HepG2 (cell line): ENCODE data around the gene MEP1B. TPM values are rescaled to one million over a fixed set of nuclear protein-coding genes. Genes with fewer than 3 reads are reported as not detected.

ENCODE experiments used
- ATAC-seq: fragments of 200-7000 bp; cut with Tn5 transposase; 3 replicates; pipeline ENCODE4 v1.9.1; 2020; ENCODE audit warnings: mild to moderate bottlenecking, moderate library complexity
- BruUV-seq: library from RNA; stranded (reverse); fragments of 400-500 nt; replicated peaks from 2 replicates; lab custom pipeline; 2021; lab: Mats Ljungman, UMichigan
- CTCF ChIA-PET: fragments of 300-600 bp; formaldehyde crosslinking; extraction: SDS; loops from one replicate; lab custom pipeline; 2021; ENCODE audit warnings: low total read pairs, inconsistent platforms, low intra/inter-chr PET ratio; lab: Yijun Ruan, JAX
- POLR2A ChIA-PET: fragments of 350-600 bp; sonication (Branson Sonifier 250); formaldehyde crosslinking; loops from one replicate; lab custom pipeline; 2020; ENCODE audit warnings: antibody characterized with exemption, inconsistent platforms; lab: Yijun Ruan, JAX
- DNase-seq: peaks from one replicate; pipeline ENCODE4 v3.0.0-alpha.2; 2015; ENCODE audit warnings: low spot score
- FAIRE-seq: peaks from 3 replicates; lab custom pipeline; 2011; peaks lifted over from hg19 to GRCh38; lab: Jason Lieb, UNC
- H2AFZ ChIP-seq: one replicate; pipeline ENCODE4 v1.6.1; 2011; ENCODE audit warnings: low read length, inconsistent platforms
- H3K27ac ChIP-seq: fragments of 300-600 bp; 3 replicates; pipeline ENCODE4 v1.8.0; 2011; ENCODE audit warnings: mixed run types, mild to moderate bottlenecking, mixed read lengths, low read length, inconsistent platforms; ENCODE audit not compliant: insufficient read depth; ENCODE audit errors: extremely low read length
- H3K27me3 ChIP-seq, 2 experiments: fragments of 200-600 bp in 1 of 2; 2 replicates in 1 of 2; 3 replicates in 1 of 2; pipeline versions ENCODE4 v1.6.0 to v1.8.0; 2011; ENCODE audit warnings: low read length in 2 of 2, mild to moderate bottlenecking in 2 of 2, moderate library complexity in 2 of 2, inconsistent platforms in 1 of 2; ENCODE audit not compliant: insufficient read depth in 2 of 2, control insufficient read depth in 1 of 2
- H3K36me3 ChIP-seq, 2 experiments: fragments of 200-600 bp in 1 of 2; replicated peaks in 1 of 2; 2 replicates in 1 of 2; 3 replicates in 1 of 2; pipeline versions ENCODE4 v1.5.1 to v1.8.0; 2011; ENCODE audit warnings: low read length in 2 of 2, inconsistent platforms in 1 of 2; ENCODE audit not compliant: insufficient read depth in 2 of 2, control insufficient read depth in 1 of 2
- H3K4me1 ChIP-seq: 2 replicates; pipeline ENCODE4 v1.5.1; 2012; ENCODE audit warnings: low read length, inconsistent platforms; ENCODE audit not compliant: insufficient read depth
- H3K4me2 ChIP-seq: 2 replicates; pipeline ENCODE4 v1.6.0; 2011; ENCODE audit warnings: low read depth, low read length, inconsistent platforms
- H3K4me3 ChIP-seq, 3 experiments: fragments of 200-600 bp in 1 of 3; sonication (generic), shearing (Covaris generic) in 1 of 3; replicated peaks in 1 of 3; 2 replicates each; pipeline ENCODE4 v1.5.1; 2011 to 2016; ENCODE audit warnings: low read length in 3 of 3, inconsistent platforms in 2 of 3, low read depth in 2 of 3, mild to moderate bottlenecking in 2 of 3, control low read depth in 1 of 3, mixed read lengths in 1 of 3; ENCODE audit not compliant: insufficient read depth in 1 of 3
- H3K79me2 ChIP-seq: one replicate; pipeline ENCODE4 v1.6.1; 2011; ENCODE audit warnings: low read length, inconsistent platforms; ENCODE audit not compliant: insufficient read depth
- H3K9ac ChIP-seq: 2 replicates; pipeline ENCODE4 v1.6.0; 2011; ENCODE audit warnings: mild to moderate bottlenecking, low read depth, low read length, inconsistent platforms; ENCODE audit not compliant: insufficient read depth
- H3K9me3 ChIP-seq: 2 replicates; pipeline ENCODE4 v1.5.1; 2012; ENCODE audit warnings: mild to moderate bottlenecking, low read length
- H4K20me1 ChIP-seq: 2 replicates; pipeline ENCODE4 v1.6.0; 2011; ENCODE audit warnings: inconsistent platforms, mild to moderate bottlenecking, low read length, moderate library complexity; ENCODE audit not compliant: insufficient read depth
- ATM ChIP-seq: fragments of 450-650 bp; IDR thresholded peaks from 2 replicates; pipeline ENCODE4 v1.7.1; 2017; ENCODE audit warnings: mild to moderate bottlenecking, borderline replicate concordance
- GZF1 ChIP-seq: sonication (generic); formaldehyde crosslinking; IDR thresholded peaks from 2 replicates; pipeline ENCODE4 v1.5.1; 2020; ENCODE audit warnings: mild to moderate bottlenecking, missing genetic modification reagents
- KAT7 ChIP-seq: IDR thresholded peaks from 2 replicates; pipeline ENCODE4 v1.6.1; 2018; ENCODE audit warnings: borderline replicate concordance, missing compliant biosample characterization
- NKX3-1 ChIP-seq: sonication (generic); formaldehyde crosslinking; IDR thresholded peaks from 2 replicates; pipeline ENCODE4 v1.5.0; 2020; ENCODE audit warnings: missing genetic modification reagents
- SP4 ChIP-seq: sonication (generic); formaldehyde crosslinking; IDR thresholded peaks from 2 replicates; pipeline ENCODE4 v1.8.1; 2023; ENCODE audit warnings: mild to moderate bottlenecking, missing genetic modification reagents
- TCF7L2 ChIP-seq: IDR thresholded peaks from 2 replicates; pipeline ENCODE4 v1.6.1; 2011; ENCODE audit warnings: mild to moderate bottlenecking, low read depth, low read length, moderate library complexity
- ZBTB20 ChIP-seq: sonication (generic); formaldehyde crosslinking; IDR thresholded peaks from 2 replicates; pipeline ENCODE4 v1.8.1; 2023; ENCODE audit warnings: missing genetic modification reagents, low read depth, mild to moderate bottlenecking, borderline replicate concordance
- ZNF331 ChIP-seq: sonication (generic); formaldehyde crosslinking; IDR thresholded peaks from 2 replicates; pipeline ENCODE4 v1.4.0; 2020; ENCODE audit warnings: missing genetic modification reagents
- WGBS: methylation state at CpG from one replicate; pipeline ENCODE4 v1.1.6; 2017; ENCODE audit warnings: low lambda C conversion rate; 5-methylcytosine and 5-hydroxymethylcytosine counted together
- in situ Hi-C: cut with HindIII; loops from 2 replicates; pipeline ENCODE4 v1.10.0; 2017; ENCODE audit warnings: low pct_unique_long_range_greater_than_20kb; ENCODE audit not compliant: extremely low pct_ligation_motif_present
- intact Hi-C: fragments of 100-400 bp; cut with micrococcal nuclease; formaldehyde crosslinking; loops from one replicate; pipeline ENCODE4 v1.10.0; 2022; ENCODE audit not compliant: unreplicated experiment
- polyA plus RNA-seq, 8 experiments: library from polyadenylated mRNA; depleted of rRNA in 3 of 8; stranded (reverse) in 7 of 8; unstranded in 1 of 8; fragments of >200 nt; fragmentation: Illumina TruSeq in 4 of 8; extraction: Trizol in 4 of 8; gene quantifications; 2 replicates each; pipeline versions ENCODE4 v1.2.1 to v1.2.3, GENCODE V29; 2011 to 2016; ENCODE audit warnings: low read depth in 4 of 8, missing spikeins in 1 of 8, mixed read lengths in 1 of 8; ENCODE audit not compliant: insufficient read depth in 1 of 8
- total RNA-seq, 5 experiments: library from RNA; depleted of rRNA; stranded (reverse); fragments of >200 nt; fragmentation: Illumina TruSeq; extraction: Trizol; gene quantifications; 2 replicates each; pipeline ENCODE4 v1.2.3, GENCODE V29; 2016; ENCODE audit warnings: low read depth in 1 of 5
- TF ChIP-seq, protein P1 (sequence below): sonication (generic); formaldehyde crosslinking; IDR thresholded peaks from 2 replicates; pipeline ENCODE4 v1.4.0; 2020; ENCODE audit warnings: low read depth, mild to moderate bottlenecking, missing genetic modification reagents
- TF ChIP-seq, protein P2 (sequence below): sonication (generic); formaldehyde crosslinking; IDR thresholded peaks from 2 replicates; pipeline ENCODE4 v1.5.1; 2020; ENCODE audit warnings: missing genetic modification reagents, mild to moderate bottlenecking, borderline replicate concordance
- TF ChIP-seq, protein P3 (sequence below): sonication (generic); formaldehyde crosslinking; IDR thresholded peaks from 2 replicates; pipeline ENCODE4 v1.4.0; 2020; ENCODE audit warnings: missing genetic modification reagents
- TF ChIP-seq, protein P4 (sequence below): sonication (generic); formaldehyde crosslinking; IDR thresholded peaks from 2 replicates; pipeline ENCODE4 v1.8.0; 2022; ENCODE audit warnings: mild to moderate bottlenecking, missing genetic modification reagents

The MEP1B gene
- total and polyA plus RNA-seq, 2 of the 13 experiments (the other 11 are each of a cell fraction or from before 2014, with no cell fraction given), result not detected

DNA sequence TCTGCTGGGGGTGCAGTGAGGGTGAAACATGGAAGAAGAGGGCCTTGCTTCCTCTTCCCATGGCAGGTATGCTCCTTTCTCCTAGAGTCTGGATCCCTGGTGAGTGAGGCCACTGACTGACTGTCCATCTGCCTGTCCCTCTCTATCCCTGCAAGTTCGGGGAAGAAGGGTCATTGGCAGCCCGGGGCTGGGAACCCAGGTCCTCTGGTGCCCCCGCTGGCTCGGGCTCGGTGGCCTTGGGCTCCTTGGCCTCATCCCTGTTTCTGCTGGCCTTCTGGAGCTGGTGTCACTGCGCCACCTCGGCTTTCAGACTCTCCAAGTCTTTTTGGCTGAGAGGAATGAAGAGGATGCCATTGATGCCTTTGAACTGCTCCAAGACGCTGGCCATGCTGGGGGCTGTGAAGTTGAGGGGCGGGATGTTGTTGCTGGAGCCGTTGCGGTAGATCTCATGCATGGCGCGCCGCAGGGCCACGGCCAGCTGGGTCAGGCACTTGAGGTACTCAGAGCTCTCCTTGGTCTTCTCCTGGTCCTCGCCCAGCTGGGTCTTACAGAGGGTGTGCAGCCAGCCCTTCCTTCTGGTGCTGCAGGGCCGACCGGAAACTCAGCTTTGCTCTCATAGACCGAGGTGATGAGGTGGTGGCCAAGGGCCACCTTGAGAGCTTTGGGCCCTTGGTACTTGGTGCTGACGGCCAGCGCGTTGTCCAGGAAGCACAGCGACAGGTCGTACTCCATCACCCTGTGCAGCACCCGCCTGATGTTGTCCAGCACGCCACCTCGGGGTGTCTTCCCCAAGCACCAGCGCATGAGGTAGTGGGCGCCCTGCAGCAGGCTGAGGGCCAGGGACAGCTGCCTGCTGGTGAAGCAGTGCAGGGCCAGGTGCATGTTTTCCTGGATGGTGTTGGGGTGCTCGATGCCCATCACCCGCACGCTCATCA, 6.3 kb downstream of the MEP1B start:
- no peaks in the 10 kb centered on the region for H3K9me3 ChIP-seq
- intact Hi-C loops, result no loop called here
- H3K36me3 ChIP-seq, result no peaks in the 10 kb centered on the region
- DNase-seq (no peak), ATAC-seq (no peak), FAIRE-seq (no peak)
- H3K27me3 ChIP-seq, result peaks cover 0 to 1% of the 10 kb centered on the region in 2 experiments; a peak in 1 of 5 replicates
- TF ChIP-seq NKX3-1 (CRISPR knock-in tag) (no peak), ZBTB20 (CRISPR knock-in tag) (no peak), ATM (no peak), GZF1 (CRISPR knock-in tag) (no peak), ZNF331 (CRISPR knock-in tag) (no peak), SP4 (CRISPR knock-in tag) (no peak), TCF7L2 (no peak), KAT7 (CRISPR knock-in tag) (no peak)
- TF ChIP-seq, protein P1, sequence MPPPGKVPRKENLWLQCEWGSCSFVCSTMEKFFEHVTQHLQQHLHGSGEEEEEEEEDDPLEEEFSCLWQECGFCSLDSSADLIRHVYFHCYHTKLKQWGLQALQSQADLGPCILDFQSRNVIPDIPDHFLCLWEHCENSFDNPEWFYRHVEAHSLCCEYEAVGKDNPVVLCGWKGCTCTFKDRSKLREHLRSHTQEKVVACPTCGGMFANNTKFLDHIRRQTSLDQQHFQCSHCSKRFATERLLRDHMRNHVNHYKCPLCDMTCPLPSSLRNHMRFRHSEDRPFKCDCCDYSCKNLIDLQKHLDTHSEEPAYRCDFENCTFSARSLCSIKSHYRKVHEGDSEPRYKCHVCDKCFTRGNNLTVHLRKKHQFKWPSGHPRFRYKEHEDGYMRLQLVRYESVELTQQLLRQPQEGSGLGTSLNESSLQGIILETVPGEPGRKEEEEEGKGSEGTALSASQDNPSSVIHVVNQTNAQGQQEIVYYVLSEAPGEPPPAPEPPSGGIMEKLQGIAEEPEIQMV (CRISPR knock-in tag), result no peak
- TF ChIP-seq, protein P2, sequence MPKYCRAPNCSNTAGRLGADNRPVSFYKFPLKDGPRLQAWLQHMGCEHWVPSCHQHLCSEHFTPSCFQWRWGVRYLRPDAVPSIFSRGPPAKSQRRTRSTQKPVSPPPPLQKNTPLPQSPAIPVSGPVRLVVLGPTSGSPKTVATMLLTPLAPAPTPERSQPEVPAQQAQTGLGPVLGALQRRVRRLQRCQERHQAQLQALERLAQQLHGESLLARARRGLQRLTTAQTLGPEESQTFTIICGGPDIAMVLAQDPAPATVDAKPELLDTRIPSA (CRISPR knock-in tag), result no peak
- TF ChIP-seq, protein P3, sequence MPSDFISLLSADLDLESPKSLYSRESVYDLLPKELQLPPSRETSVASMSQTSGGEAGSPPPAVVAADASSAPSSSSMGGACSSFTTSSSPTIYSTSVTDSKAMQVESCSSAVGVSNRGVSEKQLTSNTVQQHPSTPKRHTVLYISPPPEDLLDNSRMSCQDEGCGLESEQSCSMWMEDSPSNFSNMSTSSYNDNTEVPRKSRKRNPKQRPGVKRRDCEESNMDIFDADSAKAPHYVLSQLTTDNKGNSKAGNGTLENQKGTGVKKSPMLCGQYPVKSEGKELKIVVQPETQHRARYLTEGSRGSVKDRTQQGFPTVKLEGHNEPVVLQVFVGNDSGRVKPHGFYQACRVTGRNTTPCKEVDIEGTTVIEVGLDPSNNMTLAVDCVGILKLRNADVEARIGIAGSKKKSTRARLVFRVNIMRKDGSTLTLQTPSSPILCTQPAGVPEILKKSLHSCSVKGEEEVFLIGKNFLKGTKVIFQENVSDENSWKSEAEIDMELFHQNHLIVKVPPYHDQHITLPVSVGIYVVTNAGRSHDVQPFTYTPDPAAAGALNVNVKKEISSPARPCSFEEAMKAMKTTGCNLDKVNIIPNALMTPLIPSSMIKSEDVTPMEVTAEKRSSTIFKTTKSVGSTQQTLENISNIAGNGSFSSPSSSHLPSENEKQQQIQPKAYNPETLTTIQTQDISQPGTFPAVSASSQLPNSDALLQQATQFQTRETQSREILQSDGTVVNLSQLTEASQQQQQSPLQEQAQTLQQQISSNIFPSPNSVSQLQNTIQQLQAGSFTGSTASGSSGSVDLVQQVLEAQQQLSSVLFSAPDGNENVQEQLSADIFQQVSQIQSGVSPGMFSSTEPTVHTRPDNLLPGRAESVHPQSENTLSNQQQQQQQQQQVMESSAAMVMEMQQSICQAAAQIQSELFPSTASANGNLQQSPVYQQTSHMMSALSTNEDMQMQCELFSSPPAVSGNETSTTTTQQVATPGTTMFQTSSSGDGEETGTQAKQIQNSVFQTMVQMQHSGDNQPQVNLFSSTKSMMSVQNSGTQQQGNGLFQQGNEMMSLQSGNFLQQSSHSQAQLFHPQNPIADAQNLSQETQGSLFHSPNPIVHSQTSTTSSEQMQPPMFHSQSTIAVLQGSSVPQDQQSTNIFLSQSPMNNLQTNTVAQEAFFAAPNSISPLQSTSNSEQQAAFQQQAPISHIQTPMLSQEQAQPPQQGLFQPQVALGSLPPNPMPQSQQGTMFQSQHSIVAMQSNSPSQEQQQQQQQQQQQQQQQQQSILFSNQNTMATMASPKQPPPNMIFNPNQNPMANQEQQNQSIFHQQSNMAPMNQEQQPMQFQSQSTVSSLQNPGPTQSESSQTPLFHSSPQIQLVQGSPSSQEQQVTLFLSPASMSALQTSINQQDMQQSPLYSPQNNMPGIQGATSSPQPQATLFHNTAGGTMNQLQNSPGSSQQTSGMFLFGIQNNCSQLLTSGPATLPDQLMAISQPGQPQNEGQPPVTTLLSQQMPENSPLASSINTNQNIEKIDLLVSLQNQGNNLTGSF, result no peak
- TF ChIP-seq, protein P4, sequence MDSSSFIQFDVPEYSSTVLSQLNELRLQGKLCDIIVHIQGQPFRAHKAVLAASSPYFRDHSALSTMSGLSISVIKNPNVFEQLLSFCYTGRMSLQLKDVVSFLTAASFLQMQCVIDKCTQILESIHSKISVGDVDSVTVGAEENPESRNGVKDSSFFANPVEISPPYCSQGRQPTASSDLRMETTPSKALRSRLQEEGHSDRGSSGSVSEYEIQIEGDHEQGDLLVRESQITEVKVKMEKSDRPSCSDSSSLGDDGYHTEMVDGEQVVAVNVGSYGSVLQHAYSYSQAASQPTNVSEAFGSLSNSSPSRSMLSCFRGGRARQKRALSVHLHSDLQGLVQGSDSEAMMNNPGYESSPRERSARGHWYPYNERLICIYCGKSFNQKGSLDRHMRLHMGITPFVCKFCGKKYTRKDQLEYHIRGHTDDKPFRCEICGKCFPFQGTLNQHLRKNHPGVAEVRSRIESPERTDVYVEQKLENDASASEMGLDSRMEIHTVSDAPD, result no peak
- 65% methylated on average over 4 of the region's 32 CpGs for WGBS
- H3K27ac ChIP-seq, result no peak overlapping the region
- ChIA-PET POLR2A (no interaction called here), CTCF (no interaction called here)
- no peak overlapping the region for H3K4me2 ChIP-seq
- H3K4me3 ChIP-seq, result no peak overlapping the region
- no peak overlapping the region for H3K9ac ChIP-seq
- H3K4me1 ChIP-seq, result no peaks in the 10 kb centered on the region
- no peaks in the 10 kb centered on the region for H3K79me2 ChIP-seq
- no peak overlapping the region for H2AFZ ChIP-seq
- in situ Hi-C loops, result no loop called here
- no TSS peak for BruUV-seq
- no peaks in the 10 kb centered on the region for H4K20me1 ChIP-seq
